ENCODE data around the gene ABHD2. TPM values are rescaled to one million over a fixed set of nuclear protein-coding genes. Genes with fewer than 3 reads are reported as not detected.

ABHD2 gene
- total RNA-seq, 1 donor from 2014 or later = 45.2 TPM

- DNase-seq (ENCODE audit: low spot score in 2 of 2) (no peak), FAIRE-seq (no peak)
Measured at GRCh38 chr15:89096664-89097063, 8.4 kb downstream of the ABHD2 start.

GRCh38 chr15:89097313-89097712 is 9.1 kb downstream of the ABHD2 start:
- FAIRE-seq (no peak), DNase-seq (ENCODE audit: low spot score in 2 of 2) (no peak)

- FAIRE-seq = no peak
- no peak for DNase-seq (ENCODE audit: low spot score in 2 of 2)
Measured at GRCh38 chr15:89098281-89098680, 10.0 kb downstream of the ABHD2 start.

- DNase-seq (ENCODE audit: low spot score in 2 of 2) (no peak), FAIRE-seq (no peak)
Measured at GRCh38 chr15:89099968-89100367, 11.7 kb downstream of the ABHD2 start.

GRCh38 chr15:89101302-89102193 is 13.3 kb downstream of the ABHD2 start:
- no peak for FAIRE-seq
- no peak for DNase-seq (ENCODE audit: low spot score in 2 of 2)

- FAIRE-seq (no peak), DNase-seq (ENCODE audit: low spot score in 2 of 2) (no peak)
Measured at GRCh38 chr15:89103481-89104171, 15.4 kb downstream of the ABHD2 start.

GRCh38 chr15:89104172-89104564 is 15.9 kb downstream of the ABHD2 start:
- no peak for FAIRE-seq
- DNase-seq (ENCODE audit: low spot score in 2 of 2) = no peak

GRCh38 chr15:89105147-89105546 is 16.9 kb downstream of the ABHD2 start:
- DNase-seq (ENCODE audit: low spot score in 2 of 2) (no peak), FAIRE-seq (no peak)

- no peak for FAIRE-seq
Measured at GRCh38 chr15:89106200-89106599, 17.9 kb downstream of the ABHD2 start.

GRCh38 chr15:89107984-89108383 is 19.7 kb downstream of the ABHD2 start:
- FAIRE-seq = no peak
- DNase-seq (ENCODE audit: low spot score in 2 of 2) = no peak

More at GRCh38 chr15:89106200-89106599, 17.9 kb downstream of the ABHD2 start:
- no peak for DNase-seq (ENCODE audit: low spot score in 2 of 2)

- FAIRE-seq = no peak
- no peak for DNase-seq (ENCODE audit: low spot score in 2 of 2)
Measured at GRCh38 chr15:89108835-89109234, 20.6 kb downstream of the ABHD2 start.

- FAIRE-seq = no peak
Measured at GRCh38 chr15:89109238-89109637, 21.0 kb downstream of the ABHD2 start.

GRCh38 chr15:89110060-89110459 is 21.8 kb downstream of the ABHD2 start:
- DNase-seq (ENCODE audit: low spot score in 2 of 2) (no peak), FAIRE-seq (no peak)

More at GRCh38 chr15:89109238-89109637, 21.0 kb downstream of the ABHD2 start:
- DNase-seq (ENCODE audit: low spot score in 2 of 2) = no peak

GRCh38 chr15:89111352-89111751 is 23.1 kb downstream of the ABHD2 start:
- FAIRE-seq (no peak), DNase-seq (ENCODE audit: low spot score in 2 of 2) (no peak)

- FAIRE-seq = no peak
- DNase-seq (ENCODE audit: low spot score in 2 of 2) = no peak
Measured at GRCh38 chr15:89111961-89112340, 23.7 kb downstream of the ABHD2 start.

GRCh38 chr15:89112341-89112971 is 24.2 kb downstream of the ABHD2 start:
- FAIRE-seq (no peak), DNase-seq (ENCODE audit: low spot score in 2 of 2) (peak in 1 of 2 donors; percentile 36)

GRCh38 chr15:89113296-89114024 is 25.2 kb downstream of the ABHD2 start:
- FAIRE-seq = no peak
- no peak for DNase-seq (ENCODE audit: low spot score in 2 of 2)

GRCh38 chr15:89114990-89115389 is 26.7 kb downstream of the ABHD2 start:
- no peak for FAIRE-seq
- DNase-seq (ENCODE audit: low spot score in 2 of 2) = no peak

- FAIRE-seq (no peak), DNase-seq (ENCODE audit: low spot score in 2 of 2) (no peak)
Measured at GRCh38 chr15:89115547-89115946, 27.3 kb downstream of the ABHD2 start.

- no peak for DNase-seq (ENCODE audit: low spot score in 2 of 2)
- FAIRE-seq = no peak
Measured at GRCh38 chr15:89116404-89116803, 28.1 kb downstream of the ABHD2 start.

- DNase-seq (ENCODE audit: low spot score in 2 of 2) (no peak), FAIRE-seq (no peak)
Measured at GRCh38 chr15:89117790-89118189, 29.5 kb downstream of the ABHD2 start.
